NCI-H1436 (cell line): Measurements from ENCODE around the gene METTL5.

Source experiments
- DNase-seq: peaks from one replicate; lab custom pipeline; 2025; lab: John Stamatoyannopoulos, UW

The METTL5 gene

DNA sequence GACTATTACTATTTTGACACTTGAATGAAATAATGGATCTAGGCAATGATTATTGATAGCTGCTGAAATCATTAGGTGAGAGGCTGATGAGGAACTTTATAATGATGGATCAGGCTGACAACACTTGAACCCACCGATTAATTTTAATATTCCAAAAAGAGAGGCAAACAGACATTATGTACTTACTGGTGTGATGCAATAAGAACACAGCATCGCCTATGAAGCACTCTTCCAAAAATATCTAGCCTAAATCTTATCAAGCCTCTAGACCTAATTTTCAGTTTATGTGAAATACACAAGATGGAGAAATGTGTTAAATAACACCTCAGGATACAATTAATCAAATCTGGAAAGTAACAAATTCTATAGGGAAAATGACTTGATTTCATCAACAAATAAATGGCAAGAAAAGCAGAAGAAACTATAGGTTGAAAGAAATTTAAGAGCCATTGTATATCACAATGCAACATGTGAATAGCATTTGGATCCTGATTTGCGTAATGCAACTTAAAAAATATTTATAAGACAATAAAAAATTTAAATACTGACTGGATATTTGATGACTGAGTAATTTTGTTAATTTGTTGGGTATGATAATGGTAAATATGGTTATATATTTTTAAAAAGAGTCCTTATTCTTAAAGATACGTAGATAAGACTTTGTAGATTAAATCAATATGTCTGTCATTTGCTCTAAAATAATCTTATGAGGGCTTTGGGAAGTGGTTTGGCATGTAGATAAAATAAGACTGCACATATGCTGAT, 43.3 kb downstream of the METTL5 start:
- DNase-seq = no peak

DNA sequence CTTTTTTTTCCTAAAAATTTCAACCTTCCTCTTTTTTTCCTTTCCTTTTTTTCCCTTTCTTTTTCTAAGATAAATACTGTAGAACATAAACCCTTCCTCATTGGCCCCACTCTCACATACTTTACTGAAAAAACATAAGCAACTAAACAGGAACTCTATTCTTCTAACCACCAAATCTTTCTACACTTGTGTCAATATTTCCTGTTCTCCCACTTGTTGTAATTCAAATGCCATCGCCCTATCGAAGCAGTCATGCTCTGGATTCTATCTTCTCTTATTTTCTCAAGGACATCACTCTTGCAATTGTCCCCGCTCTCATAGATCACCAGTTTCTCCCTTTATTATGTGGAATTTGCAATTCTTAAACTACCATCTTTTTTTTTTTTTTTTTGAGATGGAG, 46.3 kb downstream of the METTL5 start:
- no peak for DNase-seq

DNA sequence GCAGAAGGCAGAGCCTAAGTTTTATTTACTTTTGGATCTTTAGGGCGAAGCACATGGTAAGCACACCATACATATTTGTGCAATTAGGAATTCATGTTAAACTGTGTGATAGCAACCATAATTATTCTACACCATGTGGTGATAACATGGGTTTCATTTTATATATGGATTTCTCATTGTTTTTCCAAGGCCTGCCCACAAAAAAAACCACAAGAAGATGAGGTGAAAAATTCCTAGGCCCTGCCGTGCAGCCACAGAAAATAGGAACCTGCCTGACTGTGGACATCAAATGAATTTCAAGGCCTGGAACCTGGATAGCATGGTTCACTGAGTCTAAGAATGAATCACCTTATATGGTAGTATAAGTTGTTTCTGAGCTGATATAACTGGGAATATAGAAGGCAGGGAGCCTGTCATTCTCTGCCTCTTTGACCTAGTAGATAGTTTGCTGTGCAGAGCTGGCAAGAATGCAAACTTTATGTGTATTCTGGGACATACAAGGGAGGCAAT, 48.4 kb downstream of the METTL5 start:
- no peak for DNase-seq

DNA sequence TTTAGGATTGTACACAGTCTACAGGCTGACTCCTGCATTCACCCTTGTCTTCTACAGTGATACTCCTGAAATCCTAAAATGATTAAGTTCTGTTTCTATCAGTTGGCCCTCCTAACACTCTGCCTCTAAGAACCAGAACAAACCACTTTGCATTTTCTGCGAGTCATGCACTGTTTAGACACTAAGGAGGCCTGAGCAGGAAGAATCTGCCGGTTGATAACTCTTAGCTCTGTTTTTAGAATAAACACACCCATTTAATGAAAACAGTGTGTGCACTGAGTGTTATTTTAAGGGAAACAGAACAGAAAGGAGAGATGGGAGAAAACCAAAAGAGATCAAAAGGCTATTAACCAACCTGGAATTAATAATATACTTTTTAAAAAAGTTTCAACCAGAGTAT, 48.9 kb downstream of the METTL5 start:
- DNase-seq = no peak

DNA sequence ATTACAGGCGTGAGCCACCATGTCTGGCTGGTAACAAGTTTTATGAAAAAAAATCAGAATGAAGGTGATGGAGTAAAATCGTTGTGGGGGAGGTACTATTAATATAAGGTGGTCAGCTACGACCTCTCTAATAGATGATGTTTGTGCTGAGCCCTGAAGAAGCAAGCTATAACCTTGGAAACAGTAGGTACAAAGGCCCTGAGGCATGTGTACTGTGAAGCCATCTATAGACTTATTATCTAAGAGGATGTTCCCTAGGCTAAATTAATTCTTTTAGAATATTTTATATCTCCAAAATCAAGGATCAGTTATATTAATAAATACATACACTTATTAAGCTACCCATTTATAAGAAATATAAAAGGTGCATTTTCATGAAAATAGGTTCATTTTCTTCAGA, 49.4 kb downstream of the METTL5 start:
- no peak for DNase-seq

DNA sequence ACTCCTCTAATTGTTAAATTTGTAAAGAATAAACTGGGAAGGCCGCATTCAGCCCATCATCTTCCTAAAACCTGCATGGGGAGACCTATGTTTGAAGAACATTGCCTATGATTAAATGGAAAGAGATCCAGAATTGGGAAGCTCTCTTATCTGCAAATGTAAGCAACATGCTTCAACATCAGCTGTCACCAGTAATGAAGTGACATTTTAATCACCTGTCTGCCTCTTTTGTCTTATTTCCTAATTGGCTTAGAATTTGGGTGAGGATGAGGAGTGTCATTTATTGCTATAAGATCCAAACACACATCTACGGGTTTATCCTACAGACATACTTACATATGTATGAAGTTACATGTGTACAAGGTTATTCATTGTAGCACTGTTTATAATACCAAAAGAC, 52.1 kb downstream of the METTL5 start:
- DNase-seq = no peak

DNA sequence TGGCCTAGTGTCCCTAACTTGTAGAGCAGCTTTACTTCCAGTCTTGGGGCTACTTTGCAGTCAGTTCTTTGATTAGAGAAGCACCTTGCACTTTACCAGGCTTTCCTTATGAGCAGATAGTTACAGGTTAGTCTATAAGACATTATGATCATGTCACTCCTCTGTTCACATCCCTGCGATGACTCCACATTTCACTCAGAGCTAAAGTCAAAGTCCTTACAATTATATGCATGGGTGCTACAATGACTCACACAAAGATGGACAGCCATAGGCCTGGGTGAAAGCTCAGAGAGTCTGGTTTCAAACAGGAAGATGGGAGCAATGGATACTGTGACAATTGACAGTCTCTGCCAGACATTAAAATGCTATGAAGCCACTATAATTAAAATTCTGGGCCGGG, 53.1 kb downstream of the METTL5 start:
- DNase-seq = no peak

DNA sequence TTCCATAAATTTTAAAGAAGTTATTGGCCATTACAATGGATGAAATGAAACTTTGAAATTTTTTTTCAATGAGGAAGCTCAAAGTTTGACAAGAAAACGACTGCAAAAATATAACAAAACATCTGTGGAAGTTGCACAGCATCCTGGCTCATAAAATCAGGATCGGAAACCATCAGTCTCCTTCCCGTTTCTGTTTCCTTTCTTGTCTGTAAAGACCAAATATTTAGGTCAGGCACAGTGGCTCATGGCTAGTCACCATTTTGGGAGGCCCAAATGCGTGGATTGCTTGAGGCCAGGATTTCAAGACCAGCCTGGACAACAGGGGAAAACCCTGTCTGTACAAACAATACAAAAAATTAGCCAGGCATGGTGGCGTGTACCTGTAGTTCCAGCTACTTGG, 53.7 kb downstream of the METTL5 start:
- DNase-seq = no peak

DNA sequence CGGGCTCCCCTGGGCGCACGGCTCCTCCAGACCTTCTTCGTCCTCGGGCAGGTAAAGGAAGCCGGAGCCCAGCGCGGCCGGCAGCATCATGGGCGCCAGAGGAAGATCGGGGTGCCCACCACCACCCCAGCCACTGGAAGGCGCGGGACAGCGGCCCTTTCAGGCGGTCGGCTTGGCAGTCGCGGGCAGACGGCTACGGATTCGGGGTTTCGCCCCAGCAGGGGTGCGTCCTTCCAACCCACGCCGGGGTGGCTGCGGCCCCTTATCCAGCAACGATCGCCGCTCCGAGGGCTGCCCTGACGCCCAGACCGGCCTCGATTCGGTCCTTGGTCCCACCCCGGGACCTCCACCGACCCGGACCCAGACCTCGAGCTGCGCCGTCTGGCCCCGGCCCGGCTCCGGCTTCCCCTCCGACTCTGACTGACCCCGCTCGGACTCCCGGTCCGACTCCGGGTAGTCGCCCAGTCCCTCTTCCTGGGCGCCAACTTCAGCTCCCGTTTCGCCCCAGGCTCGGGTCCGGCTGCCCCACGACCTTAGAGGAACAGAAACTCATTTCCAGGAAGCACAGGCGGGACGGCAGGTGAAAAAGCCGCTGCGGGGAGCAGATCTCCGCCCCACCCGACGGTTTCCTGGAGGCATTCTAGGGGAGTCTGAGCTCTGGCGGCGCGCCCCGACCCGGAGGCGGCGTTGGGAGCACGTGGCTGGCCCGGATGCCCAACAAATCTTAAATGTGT, 56.3 kb downstream of the METTL5 start:
- no peak for DNase-seq

DNA sequence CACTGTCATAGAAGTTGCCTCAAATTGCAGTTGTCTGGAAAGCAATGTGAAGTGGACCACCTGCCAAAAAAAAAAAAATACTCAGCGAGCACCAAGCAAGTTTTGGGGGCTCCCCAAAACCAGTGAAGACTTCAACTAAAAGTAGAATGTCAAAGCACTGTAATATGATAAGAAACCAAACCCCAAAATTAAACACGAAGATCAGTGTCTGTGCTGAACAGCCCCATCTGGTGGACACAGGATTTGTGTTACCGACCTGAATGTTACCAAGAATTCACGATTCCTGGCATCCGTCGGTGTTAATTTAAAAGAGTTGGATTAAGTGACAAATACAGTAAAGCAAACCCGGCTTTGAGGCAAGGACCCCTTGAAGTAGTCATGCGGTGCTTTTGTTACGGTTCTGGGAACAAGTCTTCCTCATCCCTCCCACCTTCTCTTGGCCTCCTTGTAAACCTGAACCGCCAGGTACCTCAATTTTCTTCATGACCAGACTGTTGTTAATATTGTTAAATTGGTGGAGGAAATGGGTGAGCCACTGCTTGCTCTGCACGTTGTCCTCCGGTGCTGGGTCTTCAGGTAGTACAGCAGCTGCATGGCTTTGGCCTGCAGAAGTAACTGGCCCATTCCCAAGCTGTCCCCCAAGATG, 57.3 kb downstream of the METTL5 start:
- peak; percentile 39 for DNase-seq

DNA sequence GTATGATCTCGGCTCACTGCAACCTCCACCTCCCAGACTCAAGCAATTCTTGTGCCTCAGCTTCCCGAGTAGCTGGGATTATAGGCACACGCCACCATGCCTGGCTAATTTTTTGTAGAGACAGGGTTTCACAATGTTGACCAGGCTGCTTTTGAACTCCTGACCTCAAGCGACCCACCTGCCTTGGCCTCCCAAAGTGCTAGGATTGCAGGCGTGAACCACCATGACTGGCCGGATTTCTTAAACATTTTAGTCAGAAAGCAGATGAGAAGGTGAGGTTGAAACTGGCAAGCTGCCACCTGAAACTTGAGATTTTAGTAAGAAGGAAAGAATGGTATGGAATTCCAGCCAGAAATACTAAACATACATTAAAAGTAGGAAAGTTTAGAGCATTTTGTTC, 59.2 kb downstream of the METTL5 start:
- no peak for DNase-seq

DNA sequence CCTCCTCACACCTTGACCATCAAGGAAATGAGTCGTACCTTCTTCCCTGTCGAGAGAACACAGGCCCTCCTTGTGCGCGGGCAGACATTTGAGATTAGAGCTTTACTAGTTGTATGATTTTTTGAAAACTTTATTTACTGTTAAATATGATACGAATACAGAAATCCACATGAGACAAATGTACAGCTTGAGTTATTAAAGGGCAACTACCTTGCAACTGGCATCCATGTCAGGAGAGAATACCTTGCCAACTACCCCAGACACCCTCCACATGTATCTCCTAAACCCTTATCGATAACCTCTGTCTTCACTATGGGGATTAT, 62.8 kb downstream of the METTL5 start:
- no peak for DNase-seq
